Adrenal gland (tissue), 5 donors: ENCODE data around the gene TUBB2A.
"Not testable (repeated sequence)": the region's sequence is repeated elsewhere in the genome, so short reads cannot be mapped to it uniquely, and the experiment has no call there.

Source experiments
- CTCF ChIP-seq, 6 experiments: fragments of 450-650 bp in 4 of 6; fragments of 200-600 bp in 2 of 6; sonication (generic) in 1 of 6; IDR thresholded peaks; 1 replicate in 5 of 6; 2 replicates in 1 of 6; pipeline versions ENCODE4 v1.5.1 to v1.8.0; 2016 to 2021; ENCODE audit warnings: antibody characterized with exemption in 6 of 6, mild to moderate bottlenecking in 2 of 6, moderate library complexity in 1 of 6
- POLR2A ChIP-seq, 2 donors: fragments of 450-650 bp; IDR thresholded peaks; one replicate each; pipeline ENCODE4 v1.6.1; 2017; ENCODE audit warnings: antibody characterized with exemption in 2 of 2, mild to moderate bottlenecking in 2 of 2, moderate library complexity in 1 of 2
- donor health status: DM: no; HTN: no; CAD: no.

- not testable (repeated sequence) for TF ChIP-seq CTCF, POLR2A (IDR thresholded peaks at IDR 0.05)
These were observed 9.3 kb upstream of the TUBB2A start for GRCh38 chr6:3166535-3167225.
